Measurements from ENCODE around the gene MB21D2.

GRCh38 chr3:192907784-192908183 lies 9.9 kb downstream of the MB21D2 start:
- TF ChIP-seq, protein P1, sequence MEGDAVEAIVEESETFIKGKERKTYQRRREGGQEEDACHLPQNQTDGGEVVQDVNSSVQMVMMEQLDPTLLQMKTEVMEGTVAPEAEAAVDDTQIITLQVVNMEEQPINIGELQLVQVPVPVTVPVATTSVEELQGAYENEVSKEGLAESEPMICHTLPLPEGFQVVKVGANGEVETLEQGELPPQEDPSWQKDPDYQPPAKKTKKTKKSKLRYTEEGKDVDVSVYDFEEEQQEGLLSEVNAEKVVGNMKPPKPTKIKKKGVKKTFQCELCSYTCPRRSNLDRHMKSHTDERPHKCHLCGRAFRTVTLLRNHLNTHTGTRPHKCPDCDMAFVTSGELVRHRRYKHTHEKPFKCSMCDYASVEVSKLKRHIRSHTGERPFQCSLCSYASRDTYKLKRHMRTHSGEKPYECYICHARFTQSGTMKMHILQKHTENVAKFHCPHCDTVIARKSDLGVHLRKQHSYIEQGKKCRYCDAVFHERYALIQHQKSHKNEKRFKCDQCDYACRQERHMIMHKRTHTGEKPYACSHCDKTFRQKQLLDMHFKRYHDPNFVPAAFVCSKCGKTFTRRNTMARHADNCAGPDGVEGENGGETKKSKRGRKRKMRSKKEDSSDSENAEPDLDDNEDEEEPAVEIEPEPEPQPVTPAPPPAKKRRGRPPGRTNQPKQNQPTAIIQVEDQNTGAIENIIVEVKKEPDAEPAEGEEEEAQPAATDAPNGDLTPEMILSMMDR (conservative IDR thresholded peaks at IDR 0.05), result no peak
- TF ChIP-seq ZFX (IDR thresholded peaks at IDR 0.05), result no peak

Data from C4-2B (cell line).